ENCODE results near the gene TPP2. TPM values are rescaled to one million over a fixed set of nuclear protein-coding genes. Genes with fewer than 3 reads are reported as not detected.

TPP2 gene
- total and polyA plus RNA-seq, 10 donors, result 19.5 to 95.5 (median 55.1) TPM

GRCh38 chr13:102569488-102569887, 27.3 kb upstream of the TPP2 start:
- Histone ChIP-seq H3K4me3 (no peak overlapping the region), H3K4me1 (no peaks in the 10 kb centered on the region), H3K27me3 (replicated peaks in 1 of 7) (peaks cover 0 to 22% (median 0%) of the 10 kb centered on the region in 7 donors), H3K9me3 (no peaks in the 10 kb centered on the region), H3K36me3 (no peaks in the 10 kb centered on the region), H3K27ac (no peak overlapping the region)
- TF ChIP-seq POLR2AphosphoS5 (IDR thresholded peaks at IDR 0.05) (no peak), CTCF (IDR thresholded peaks at IDR 0.05 in 8 of 11, conservative IDR thresholded peaks at IDR 0.05 in 3 of 11) (no peak), POLR2A (IDR thresholded peaks at IDR 0.05) (no peak)
- DNase-seq, result no peak
- intact Hi-C loops (cut with DNase I; ENCODE audit: low total_unique reads), result no loop called here
- 29 to 71% (median 65%) methylated on average over 1 of the region's 1 CpG for WGBS, 5 donors

- Histone ChIP-seq H3K27ac (no peak overlapping the region), H3K36me3 (no peaks in the 10 kb centered on the region), H3K9me3 (no peaks in the 10 kb centered on the region), H3K4me3 (no peak overlapping the region), H3K27me3 (replicated peaks in 1 of 7) (peaks cover 0 to 14% (median 0%) of the 10 kb centered on the region in 7 donors), H3K4me1 (no peaks in the 10 kb centered on the region)
- no peak for DNase-seq
- 61 to 78% (median 68%) methylated on average over 4 of the region's 4 CpGs for WGBS, 5 donors
- intact Hi-C loops (cut with DNase I; ENCODE audit: low total_unique reads), result no loop called here
- TF ChIP-seq POLR2A (IDR thresholded peaks at IDR 0.05) (no peak), CTCF (IDR thresholded peaks at IDR 0.05 in 8 of 11, conservative IDR thresholded peaks at IDR 0.05 in 3 of 11) (no peak), POLR2AphosphoS5 (IDR thresholded peaks at IDR 0.05) (no peak)
Measured at GRCh38 chr13:102571075-102571474, 25.7 kb upstream of the TPP2 start.

GRCh38 chr13:102572323-102572722, 24.5 kb upstream of the TPP2 start:
- Histone ChIP-seq H3K27me3 (replicated peaks in 1 of 7) (peaks cover 0 to 7% (median 0%) of the 10 kb centered on the region in 7 donors), H3K36me3 (no peaks in the 10 kb centered on the region), H3K27ac (no peak overlapping the region), H3K4me1 (no peaks in the 10 kb centered on the region), H3K4me3 (no peak overlapping the region), H3K9me3 (no peaks in the 10 kb centered on the region)
- 63 to 87% (median 70%) methylated on average over 6 of the region's 6 CpGs for WGBS, 5 donors
- TF ChIP-seq POLR2AphosphoS5 (IDR thresholded peaks at IDR 0.05) (no peak), CTCF (IDR thresholded peaks at IDR 0.05 in 8 of 11, conservative IDR thresholded peaks at IDR 0.05 in 3 of 11) (no peak), POLR2A (IDR thresholded peaks at IDR 0.05) (no peak)
- no peak for DNase-seq
- intact Hi-C loops (cut with DNase I; ENCODE audit: low total_unique reads), result no loop called here

GRCh38 chr13:102580552-102581169, 16.1 kb upstream of the TPP2 start:
- Histone ChIP-seq H3K27ac (no peak overlapping the region), H3K36me3 (no peaks in the 10 kb centered on the region), H3K4me1 (peaks cover 0 to 10% (median 2%) of the 10 kb centered on the region in 6 donors), H3K27me3 (replicated peaks in 1 of 7) (no peaks in the 10 kb centered on the region), H3K9me3 (no peaks in the 10 kb centered on the region), H3K4me3 (no peak overlapping the region)
- intact Hi-C loops (cut with DNase I; ENCODE audit: low total_unique reads), result loop anchor here (5.0 kb wide), 1 partner anchor 267 kb away; the partner anchor contains the start of gene ERCC5
- no peak for DNase-seq
- no peak for TF ChIP-seq POLR2AphosphoS5 (IDR thresholded peaks at IDR 0.05)
- no peak for TF ChIP-seq POLR2A (IDR thresholded peaks at IDR 0.05)
- peak; percentile 63 to 86 (median 76) for TF ChIP-seq CTCF (IDR thresholded peaks at IDR 0.05 in 8 of 11, conservative IDR thresholded peaks at IDR 0.05 in 3 of 11)
- 2 to 5% (median 3%) methylated on average over 5 of the region's 5 CpGs for WGBS, 5 donors
